ENCODE data around the gene GOLGA8O.
"Not testable (repeated sequence)": the region's sequence is repeated elsewhere in the genome, so short reads cannot be mapped to it uniquely, and the experiment has no call there.

- TF ChIP-seq POLR2A, POLR2AphosphoS5 (IDR thresholded peaks at IDR 0.05): not testable (repeated sequence)
- TF ChIP-seq, protein P1, sequence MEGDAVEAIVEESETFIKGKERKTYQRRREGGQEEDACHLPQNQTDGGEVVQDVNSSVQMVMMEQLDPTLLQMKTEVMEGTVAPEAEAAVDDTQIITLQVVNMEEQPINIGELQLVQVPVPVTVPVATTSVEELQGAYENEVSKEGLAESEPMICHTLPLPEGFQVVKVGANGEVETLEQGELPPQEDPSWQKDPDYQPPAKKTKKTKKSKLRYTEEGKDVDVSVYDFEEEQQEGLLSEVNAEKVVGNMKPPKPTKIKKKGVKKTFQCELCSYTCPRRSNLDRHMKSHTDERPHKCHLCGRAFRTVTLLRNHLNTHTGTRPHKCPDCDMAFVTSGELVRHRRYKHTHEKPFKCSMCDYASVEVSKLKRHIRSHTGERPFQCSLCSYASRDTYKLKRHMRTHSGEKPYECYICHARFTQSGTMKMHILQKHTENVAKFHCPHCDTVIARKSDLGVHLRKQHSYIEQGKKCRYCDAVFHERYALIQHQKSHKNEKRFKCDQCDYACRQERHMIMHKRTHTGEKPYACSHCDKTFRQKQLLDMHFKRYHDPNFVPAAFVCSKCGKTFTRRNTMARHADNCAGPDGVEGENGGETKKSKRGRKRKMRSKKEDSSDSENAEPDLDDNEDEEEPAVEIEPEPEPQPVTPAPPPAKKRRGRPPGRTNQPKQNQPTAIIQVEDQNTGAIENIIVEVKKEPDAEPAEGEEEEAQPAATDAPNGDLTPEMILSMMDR (IDR thresholded peaks at IDR 0.05) = not testable (repeated sequence)
These were observed 52.2 kb downstream of the GOLGA8O start, which contains the start of gene GOLGA8K for GRCh38 chr15:32403192-32403591.
